Stromal cell of bone marrow (primary cell): ENCODE measurements around the gene INTS6L.

Experiments used
- DNase-seq: peaks from one replicate; pipeline ENCODE4 v3.0.0-alpha.2; 2012; ENCODE audit warnings: low read depth

The INTS6L gene, protein sequence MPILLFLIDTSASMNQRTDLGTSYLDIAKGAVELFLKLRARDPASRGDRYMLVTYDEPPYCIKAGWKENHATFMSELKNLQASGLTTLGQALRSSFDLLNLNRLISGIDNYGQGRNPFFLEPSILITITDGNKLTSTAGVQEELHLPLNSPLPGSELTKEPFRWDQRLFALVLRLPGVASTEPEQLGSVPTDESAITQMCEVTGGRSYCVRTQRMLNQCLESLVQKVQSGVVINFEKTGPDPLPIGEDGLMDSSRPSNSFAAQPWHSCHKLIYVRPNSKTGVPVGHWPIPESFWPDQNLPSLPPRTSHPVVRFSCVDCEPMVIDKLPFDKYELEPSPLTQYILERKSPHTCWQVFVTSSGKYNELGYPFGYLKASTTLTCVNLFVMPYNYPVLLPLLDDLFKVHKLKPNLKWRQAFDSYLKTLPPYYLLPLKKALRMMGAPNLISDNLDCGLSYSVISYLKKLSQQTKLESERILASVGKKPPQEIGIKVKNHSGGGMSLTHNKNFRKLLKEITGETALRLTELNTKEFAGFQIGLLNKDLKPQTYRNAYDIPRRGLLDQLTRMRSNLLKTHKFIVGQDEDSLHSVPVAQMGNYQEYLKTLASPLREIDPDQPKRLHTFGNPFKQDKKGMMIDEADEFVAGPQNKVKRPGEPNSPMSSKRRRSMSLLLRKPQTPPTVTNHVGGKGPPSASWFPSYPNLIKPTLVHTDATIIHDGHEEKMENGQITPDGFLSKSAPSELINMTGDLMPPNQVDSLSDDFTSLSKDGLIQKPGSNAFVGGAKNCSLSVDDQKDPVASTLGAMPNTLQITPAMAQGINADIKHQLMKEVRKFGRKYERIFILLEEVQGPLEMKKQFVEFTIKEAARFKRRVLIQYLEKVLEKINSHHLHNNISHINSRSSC

GRCh38 chrX:135520553-135521404, at the start of gene INTS6L:
INTS6L (plus strand) TSS chrX:135520660; CDS start chrX:135520993, 333 bp downstream.
- peak; percentile 76 for DNase-seq

- no peak for DNase-seq
Observed at GRCh38 chrX:135476378-135476777, 44.1 kb upstream of the INTS6L start.

- DNase-seq, result peak; percentile 36
Observed at GRCh38 chrX:135477576-135477975, 42.9 kb upstream of the INTS6L start.

- DNase-seq, result no peak
Observed at GRCh38 chrX:135480076-135480475, 40.4 kb upstream of the INTS6L start.

DNA sequence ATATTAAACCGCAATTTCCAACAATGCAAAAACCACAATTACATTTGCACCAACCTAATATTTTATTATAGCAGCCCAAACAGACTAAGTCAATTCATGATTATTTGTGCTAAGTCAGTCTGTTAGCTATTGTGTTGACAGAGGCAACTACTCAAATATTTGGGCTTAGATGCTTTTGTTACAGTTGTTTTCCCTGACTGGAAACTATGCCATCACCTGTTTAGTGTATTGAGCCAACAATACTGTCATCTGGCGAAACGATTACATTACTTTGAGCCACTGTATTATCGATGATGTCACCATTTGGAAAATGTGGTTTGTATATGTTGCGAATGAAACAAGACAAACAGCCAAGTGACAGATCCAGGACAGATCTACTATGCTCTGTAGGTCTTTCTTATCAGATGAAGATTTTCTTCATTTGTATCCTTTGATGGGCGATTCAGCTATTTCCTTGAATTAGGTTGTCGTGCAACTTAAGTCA, 38.7 kb upstream of the INTS6L start:
- no peak for DNase-seq

GRCh38 chrX:135484641-135485289, 35.7 kb upstream of the INTS6L start:
- peak; percentile 22 for DNase-seq

DNA sequence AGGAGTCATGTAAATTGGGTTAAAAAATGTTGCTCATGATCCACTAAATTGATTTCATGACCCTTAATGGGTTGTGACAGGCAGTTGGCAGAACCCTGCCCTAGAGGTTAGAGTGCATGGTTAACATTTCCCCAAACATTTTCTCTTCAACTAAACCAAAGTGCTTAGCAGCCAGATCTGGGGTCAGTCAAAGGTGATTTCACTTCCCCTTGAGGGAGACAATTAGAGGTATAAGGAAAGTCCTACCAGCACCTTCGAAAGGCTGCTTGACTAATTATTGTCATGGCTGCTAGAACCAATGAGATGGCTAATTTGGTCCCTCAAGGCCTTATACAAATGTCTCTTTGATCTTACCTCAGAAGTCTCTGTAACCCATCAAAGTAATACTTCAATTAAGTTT, 30.9 kb upstream of the INTS6L start:
- DNase-seq, result no peak

DNA sequence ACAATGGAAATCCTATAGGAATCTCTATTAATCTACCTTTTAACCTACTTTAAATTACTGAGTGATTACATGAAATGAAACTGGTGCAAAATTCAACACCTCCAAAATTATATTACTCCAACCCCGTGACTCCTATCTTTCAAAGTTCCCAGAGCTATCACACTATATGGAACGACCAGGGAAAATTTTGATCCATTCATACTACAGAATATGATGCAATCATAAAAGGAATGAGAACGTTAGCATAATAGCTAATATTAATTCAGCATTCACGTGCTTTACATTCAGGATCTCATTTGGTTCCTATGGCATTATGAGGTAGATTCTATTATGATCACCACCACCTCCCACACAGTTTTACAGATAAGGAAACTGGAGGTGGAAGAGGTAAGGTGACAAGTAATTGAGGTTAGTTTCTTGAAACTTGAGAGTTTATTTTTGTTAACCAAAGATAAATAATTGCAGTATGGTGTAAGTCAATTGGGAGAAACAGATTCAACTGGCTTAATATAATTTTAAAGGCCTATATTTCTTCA, 29.4 kb upstream of the INTS6L start:
- DNase-seq, result no peak

GRCh38 chrX:135494453-135494852, 26.0 kb upstream of the INTS6L start:
- no peak for DNase-seq

- DNase-seq, result no peak
Observed at GRCh38 chrX:135497736-135498135, 22.7 kb upstream of the INTS6L start.

- no peak for DNase-seq
Observed at GRCh38 chrX:135498236-135498635, 22.2 kb upstream of the INTS6L start.

DNA sequence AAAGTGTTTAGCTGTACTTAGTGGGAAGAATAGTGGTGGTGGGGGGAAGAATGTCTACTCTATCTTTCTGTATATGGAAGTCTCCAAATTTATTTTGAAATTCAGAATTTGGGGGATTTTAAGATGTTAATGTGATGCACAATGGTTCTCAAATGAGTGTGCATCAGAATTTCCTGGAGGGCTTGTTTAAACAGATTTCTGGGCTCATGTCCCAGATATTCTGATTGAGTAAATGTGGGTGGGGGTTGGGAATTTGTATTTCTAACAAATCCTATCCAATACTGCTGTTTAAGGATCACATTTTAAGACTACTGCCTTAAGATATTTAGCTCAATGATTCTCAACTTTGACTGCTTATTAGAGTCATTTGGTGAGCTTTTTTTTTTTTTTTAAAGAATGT, 15.1 kb upstream of the INTS6L start:
- no peak for DNase-seq

DNA sequence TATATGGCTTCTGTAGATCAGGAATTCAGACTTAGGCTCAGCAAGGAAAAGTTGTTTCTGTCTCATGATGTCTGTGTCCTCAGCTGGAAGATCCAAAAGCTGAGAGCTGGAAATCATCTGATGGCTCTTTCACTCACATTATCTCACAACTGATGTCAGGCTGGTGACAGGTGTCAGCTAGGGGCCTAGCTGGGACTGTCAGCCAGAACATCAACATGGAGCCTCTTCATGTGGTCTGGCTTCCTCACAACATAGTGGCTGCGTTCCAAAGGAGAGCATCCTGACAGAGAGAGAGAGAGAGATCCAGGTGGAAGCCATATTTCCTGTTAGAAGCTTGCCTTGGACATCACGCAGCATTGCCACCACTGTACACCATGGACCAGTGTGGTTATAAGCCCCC, 10.6 kb upstream of the INTS6L start:
- no peak for DNase-seq

DNA sequence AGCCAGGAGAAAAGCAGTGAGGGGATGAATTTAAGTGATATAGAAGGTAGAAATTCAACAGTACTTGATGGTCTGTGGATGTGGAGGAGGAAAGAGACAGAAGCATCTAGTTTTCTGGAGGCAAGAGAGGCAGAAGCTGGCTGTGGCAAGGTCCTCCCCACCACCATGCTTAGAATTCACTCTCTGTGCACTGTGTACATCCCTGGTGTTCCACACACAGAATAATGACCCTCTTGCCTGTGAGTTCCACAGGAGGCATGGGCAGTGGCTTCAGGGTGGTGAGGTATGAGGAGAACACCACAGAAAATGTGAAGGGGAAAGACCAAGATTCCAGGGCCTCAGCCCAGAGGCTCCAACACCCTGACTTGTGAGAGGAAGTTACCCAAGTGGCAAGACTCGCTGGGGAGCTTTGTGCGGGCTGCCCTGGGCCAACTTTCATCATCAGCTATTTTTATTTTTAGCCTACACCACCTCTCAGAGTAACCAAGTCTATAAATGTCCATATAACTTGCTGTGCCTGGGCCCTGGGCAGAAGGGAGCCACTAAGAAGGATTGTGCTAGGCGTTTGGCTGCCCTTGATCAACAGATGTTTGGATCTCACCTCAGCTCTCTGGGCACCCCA, 7.8 kb upstream of the INTS6L start:
- DNase-seq, result no peak

GRCh38 chrX:135513130-135513515, 7.3 kb upstream of the INTS6L start:
- no peak for DNase-seq

DNA sequence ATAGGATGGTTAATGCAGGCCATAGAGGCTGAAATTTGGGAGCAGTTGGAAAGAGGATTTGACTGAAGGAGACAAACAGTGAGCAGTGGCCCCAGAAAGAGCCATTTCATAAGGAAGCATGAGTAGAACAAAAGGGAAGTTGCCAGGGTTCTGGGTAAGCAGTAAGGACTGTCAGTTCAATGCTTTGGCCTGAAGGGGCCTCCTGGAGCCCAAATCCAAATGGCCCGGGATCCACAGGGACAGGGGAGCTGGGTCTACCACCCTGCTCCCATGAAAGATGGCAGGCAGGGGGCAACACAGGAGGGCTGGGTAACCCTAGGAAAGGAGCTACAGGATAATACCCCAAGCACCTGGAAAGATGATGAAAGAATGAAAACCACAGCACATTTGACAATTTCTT, 4.1 kb upstream of the INTS6L start:
- no peak for DNase-seq

DNA sequence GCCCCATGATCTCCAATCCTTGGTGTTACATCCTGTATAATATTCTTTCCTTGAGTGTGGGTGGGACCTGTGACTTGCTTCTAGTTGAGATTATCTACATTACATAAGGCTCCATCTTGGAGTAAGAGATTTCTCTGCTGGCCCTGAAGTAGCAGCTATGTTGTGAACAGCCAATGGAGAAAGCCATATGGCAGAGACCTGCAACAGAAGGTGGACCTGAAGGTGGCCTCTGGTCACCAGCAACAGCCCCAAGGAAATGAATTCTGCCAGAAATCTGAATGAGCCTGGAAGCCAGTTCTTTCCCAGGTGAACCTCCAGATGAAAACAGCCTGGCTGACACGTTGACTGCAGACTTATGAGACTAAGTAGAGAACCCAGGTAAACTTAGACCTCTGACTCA, 2.3 kb upstream of the INTS6L start:
- DNase-seq, result no peak

GRCh38 chrX:135520022-135520552, 373 bp upstream of the INTS6L start:
- DNase-seq, result no peak

DNA sequence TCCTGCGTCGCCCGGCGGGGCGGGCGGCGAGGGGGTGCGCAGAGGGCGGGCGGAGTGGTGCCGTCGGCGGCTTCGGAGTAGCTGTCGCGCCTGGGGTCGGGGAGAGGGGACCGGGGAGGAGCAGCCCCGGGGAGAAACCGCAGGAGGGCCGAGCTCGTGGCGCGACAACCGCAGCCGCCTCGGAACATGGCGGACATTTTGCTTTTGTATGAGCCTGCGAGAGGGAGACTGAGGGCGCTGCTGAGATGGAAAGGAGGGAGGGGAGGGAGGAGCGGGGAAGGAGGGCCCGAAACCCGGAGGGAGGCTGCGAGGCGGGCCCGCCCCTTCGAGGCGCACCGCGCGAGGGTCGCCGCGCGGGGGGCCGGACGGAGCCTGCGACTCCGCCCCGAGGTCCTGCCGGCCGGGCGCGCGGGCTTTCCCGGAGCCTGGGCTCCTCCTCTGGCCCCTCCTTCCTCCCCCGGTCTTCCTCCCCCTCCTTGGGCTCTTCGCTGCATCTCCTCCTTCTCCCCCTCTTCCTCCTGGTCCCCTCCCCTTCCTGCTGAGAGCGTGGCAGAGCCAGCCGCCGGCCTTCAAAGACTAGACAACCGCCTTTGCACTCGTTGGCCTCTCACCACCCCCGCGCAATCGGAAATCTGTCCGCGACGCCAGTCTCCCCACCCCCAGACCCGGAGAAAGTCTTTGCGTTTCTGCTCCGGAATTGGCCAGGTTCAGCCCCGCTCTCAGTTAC, 1.1 kb downstream of the INTS6L start:
- peak; percentile 77 for DNase-seq

DNA sequence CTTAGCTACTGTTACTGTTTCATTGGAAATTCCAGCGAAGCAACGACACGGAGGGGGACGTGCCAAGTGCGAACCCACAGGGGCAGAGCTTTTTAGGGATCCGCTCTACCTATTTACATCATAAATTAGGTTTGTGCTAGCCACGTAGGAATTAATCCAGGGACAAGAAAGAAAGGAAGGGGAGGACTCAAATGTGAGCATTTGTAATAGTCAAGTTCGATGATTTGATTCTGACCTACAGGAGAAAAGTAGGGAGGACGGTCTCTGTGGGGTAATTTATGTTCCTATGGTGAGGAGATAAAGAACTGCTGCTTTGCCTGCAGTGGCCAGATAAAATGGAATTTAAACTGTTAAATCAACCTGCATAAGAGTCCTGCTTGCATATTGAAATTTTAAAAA, 1.7 kb downstream of the INTS6L start:
- DNase-seq, result no peak
